IPS-15b (cell line): ENCODE measurements around the gene DYNC1I2.

Experiments
- H3K27me3 ChIP-seq: one replicate; pipeline ENCODE4 v1.6.1; 2013; ENCODE audit warnings: low read length; ENCODE audit not compliant: control insufficient read depth, insufficient read depth
- H3K36me3 ChIP-seq: one replicate; pipeline ENCODE4 v1.6.1; 2013; ENCODE audit warnings: low read length; ENCODE audit not compliant: control insufficient read depth, insufficient read depth
- H3K4me1 ChIP-seq: one replicate; pipeline ENCODE4 v1.6.1; 2013; ENCODE audit warnings: mild to moderate bottlenecking, low read length; ENCODE audit not compliant: control insufficient read depth, insufficient read depth
- H3K4me3 ChIP-seq: one replicate; pipeline ENCODE4 v1.5.1; 2013; ENCODE audit warnings: low read depth, low read length
- H3K9ac ChIP-seq: one replicate; pipeline ENCODE4 v1.6.1; 2013; ENCODE audit warnings: low read depth, mild to moderate bottlenecking, low read length
- H3K9me3 ChIP-seq: one replicate; pipeline ENCODE4 v1.6.1; 2013; ENCODE audit warnings: mild to moderate bottlenecking, low read length; ENCODE audit not compliant: control insufficient read depth, insufficient read depth

The DYNC1I2 gene

GRCh38 chr2:171687287-171688128 is at the start of gene DYNC1I2:
DYNC1I2 (plus strand) TSS chr2:171687469; CDS start chr2:171690156, 2,687 bp downstream.
- Histone ChIP-seq H3K36me3 (no peaks in the 10 kb centered on the region), H3K4me3 (peak within 1 kb of the TSS; percentile 91), H3K9ac (peak within 1 kb of the TSS; percentile 90), H3K27me3 (no peaks in the 10 kb centered on the region), H3K4me1 (peaks cover 10% of the 10 kb centered on the region), H3K9me3 (no peaks in the 10 kb centered on the region)

- Histone ChIP-seq H3K4me3 (no peak overlapping the region), H3K9ac (no peak overlapping the region), H3K4me1 (no peaks in the 10 kb centered on the region), H3K27me3 (no peaks in the 10 kb centered on the region), H3K36me3 (no peaks in the 10 kb centered on the region), H3K9me3 (peaks cover 3% of the 10 kb centered on the region)
Observed at GRCh38 chr2:171651667-171652415, 35.4 kb upstream of the DYNC1I2 start.

GRCh38 chr2:171652416-171652785 is 34.9 kb upstream of the DYNC1I2 start:
- Histone ChIP-seq H3K4me1 (no peaks in the 10 kb centered on the region), H3K9ac (no peak overlapping the region), H3K4me3 (no peak overlapping the region), H3K27me3 (no peaks in the 10 kb centered on the region), H3K9me3 (peaks cover 3% of the 10 kb centered on the region), H3K36me3 (no peaks in the 10 kb centered on the region)

- H3K36me3 ChIP-seq: no peaks in the 10 kb centered on the region
- H3K27me3 ChIP-seq: no peaks in the 10 kb centered on the region
- H3K9me3 ChIP-seq: peaks cover 3% of the 10 kb centered on the region
- no peak overlapping the region for H3K4me3 ChIP-seq
- no peak overlapping the region for H3K9ac ChIP-seq
- H3K4me1 ChIP-seq: no peaks in the 10 kb centered on the region
Observed at GRCh38 chr2:171655586-171655985, 31.7 kb upstream of the DYNC1I2 start.

GRCh38 chr2:171667041-171667440 is 20.2 kb upstream of the DYNC1I2 start:
- Histone ChIP-seq H3K27me3 (no peaks in the 10 kb centered on the region), H3K4me3 (no peak overlapping the region), H3K36me3 (no peaks in the 10 kb centered on the region), H3K9ac (no peak overlapping the region), H3K4me1 (peaks cover 13% of the 10 kb centered on the region), H3K9me3 (no peaks in the 10 kb centered on the region)

- no peaks in the 10 kb centered on the region for H3K9me3 ChIP-seq
- H3K4me1 ChIP-seq: peaks cover 13% of the 10 kb centered on the region
- H3K36me3 ChIP-seq: no peaks in the 10 kb centered on the region
- no peaks in the 10 kb centered on the region for H3K27me3 ChIP-seq
- H3K4me3 ChIP-seq: no peak overlapping the region
- H3K9ac ChIP-seq: no peak overlapping the region
Observed at GRCh38 chr2:171668183-171668582, 19.1 kb upstream of the DYNC1I2 start.

- Histone ChIP-seq H3K4me3 (no peak overlapping the region), H3K9me3 (no peaks in the 10 kb centered on the region), H3K4me1 (peaks cover 13% of the 10 kb centered on the region), H3K36me3 (no peaks in the 10 kb centered on the region), H3K9ac (no peak overlapping the region), H3K27me3 (no peaks in the 10 kb centered on the region)
Observed at GRCh38 chr2:171669121-171669520, 18.1 kb upstream of the DYNC1I2 start.

- H3K27me3 ChIP-seq: no peaks in the 10 kb centered on the region
- H3K4me3 ChIP-seq: no peak overlapping the region
- no peaks in the 10 kb centered on the region for H3K36me3 ChIP-seq
- no peaks in the 10 kb centered on the region for H3K9me3 ChIP-seq
- peaks cover 13% of the 10 kb centered on the region for H3K4me1 ChIP-seq
- no peak overlapping the region for H3K9ac ChIP-seq
Observed at GRCh38 chr2:171670655-171671054, 16.6 kb upstream of the DYNC1I2 start.

- H3K4me3 ChIP-seq: no peak overlapping the region
- H3K9ac ChIP-seq: no peak overlapping the region
- H3K27me3 ChIP-seq: no peaks in the 10 kb centered on the region
- peaks cover 16% of the 10 kb centered on the region for H3K4me1 ChIP-seq
- no peaks in the 10 kb centered on the region for H3K36me3 ChIP-seq
- H3K9me3 ChIP-seq: no peaks in the 10 kb centered on the region
Observed at GRCh38 chr2:171671867-171672266, 15.4 kb upstream of the DYNC1I2 start.

- Histone ChIP-seq H3K9me3 (no peaks in the 10 kb centered on the region), H3K27me3 (no peaks in the 10 kb centered on the region), H3K4me1 (peaks cover 3% of the 10 kb centered on the region), H3K36me3 (no peaks in the 10 kb centered on the region), H3K4me3 (no peak overlapping the region), H3K9ac (no peak overlapping the region)
Observed at GRCh38 chr2:171673905-171674304, 13.4 kb upstream of the DYNC1I2 start.

- H3K27me3 ChIP-seq: no peaks in the 10 kb centered on the region
- H3K4me1 ChIP-seq: peaks cover 3% of the 10 kb centered on the region
- H3K9me3 ChIP-seq: no peaks in the 10 kb centered on the region
- H3K4me3 ChIP-seq: no peak overlapping the region
- no peaks in the 10 kb centered on the region for H3K36me3 ChIP-seq
- H3K9ac ChIP-seq: no peak overlapping the region
Observed at GRCh38 chr2:171675810-171676345, 11.4 kb upstream of the DYNC1I2 start.
